HepG2 (cell line): Measurements from ENCODE around the gene ASIC3. TPM values are rescaled to one million over a fixed set of nuclear protein-coding genes. Genes with fewer than 3 reads are reported as not detected.

Experiments used
- ATF1 ChIP-seq: IDR thresholded peaks from 2 replicates; pipeline ENCODE4 v1.6.1; 2016; ENCODE audit warnings: mild to moderate bottlenecking, control low read depth
- HNRNPLL ChIP-seq: fragments of 200-400 bp; formaldehyde crosslinking; IDR thresholded peaks from 2 replicates; pipeline ENCODE4 v1.6.1; 2017; ENCODE audit warnings: mild to moderate bottlenecking, low read depth, low read length; ENCODE audit not compliant: poor library complexity, severe bottlenecking
- JUNB ChIP-seq: sonication (generic); formaldehyde crosslinking; IDR thresholded peaks from 2 replicates; pipeline ENCODE4 v1.8.0; 2022; ENCODE audit warnings: missing genetic modification reagents, mild to moderate bottlenecking, borderline replicate concordance
- KAT7 ChIP-seq: IDR thresholded peaks from 2 replicates; pipeline ENCODE4 v1.6.1; 2018; ENCODE audit warnings: borderline replicate concordance, missing compliant biosample characterization
- NCOA5 ChIP-seq: sonication (generic); formaldehyde crosslinking; IDR thresholded peaks from 2 replicates; pipeline ENCODE4 v1.4.0; 2020; ENCODE audit warnings: missing genetic modification reagents
- SPEN ChIP-seq: sonication (generic); formaldehyde crosslinking; IDR thresholded peaks from 2 replicates; pipeline ENCODE4 v1.5.1; 2020; ENCODE audit warnings: low read depth, mild to moderate bottlenecking, missing genetic modification reagents
- ZNF17 ChIP-seq: sonication (generic); formaldehyde crosslinking; IDR thresholded peaks from 2 replicates; pipeline ENCODE4 v1.5.0; 2020; ENCODE audit warnings: mild to moderate bottlenecking, missing genetic modification reagents
- ZNF660 ChIP-seq: sonication (generic); formaldehyde crosslinking; IDR thresholded peaks from 2 replicates; pipeline ENCODE4 v1.5.1; 2020; ENCODE audit warnings: mild to moderate bottlenecking, low read depth, missing genetic modification reagents, borderline replicate concordance
- ZNF777 ChIP-seq: sonication (generic); formaldehyde crosslinking; IDR thresholded peaks from 2 replicates; pipeline ENCODE4 v1.4.0; 2020; ENCODE audit warnings: missing genetic modification reagents
- polyA plus RNA-seq, 8 experiments: library from polyadenylated mRNA; depleted of rRNA in 3 of 8; stranded (reverse) in 7 of 8; unstranded in 1 of 8; fragments of >200 nt; fragmentation: Illumina TruSeq in 4 of 8; extraction: Trizol in 4 of 8; gene quantifications; 2 replicates each; pipeline versions ENCODE4 v1.2.1 to v1.2.3, GENCODE V29; 2011 to 2016; ENCODE audit warnings: low read depth in 4 of 8, missing spikeins in 1 of 8, mixed read lengths in 1 of 8; ENCODE audit not compliant: insufficient read depth in 1 of 8
- total RNA-seq, 5 experiments: library from RNA; depleted of rRNA; stranded (reverse); fragments of >200 nt; fragmentation: Illumina TruSeq; extraction: Trizol; gene quantifications; 2 replicates each; pipeline ENCODE4 v1.2.3, GENCODE V29; 2016; ENCODE audit warnings: low read depth in 1 of 5
- TF ChIP-seq, protein P1 (sequence below): sonication (generic); formaldehyde crosslinking; IDR thresholded peaks from 2 replicates; pipeline ENCODE4 v1.5.1; 2020; ENCODE audit warnings: missing genetic modification reagents, mild to moderate bottlenecking, borderline replicate concordance
- TF ChIP-seq, protein P2 (sequence below): IDR thresholded peaks from 2 replicates; pipeline ENCODE4 v1.6.1; 2016; ENCODE audit warnings: missing genetic modification reagents, missing compliant biosample characterization
- TF ChIP-seq, protein P3 (sequence below): IDR thresholded peaks from 2 replicates; pipeline ENCODE4 v1.6.1; 2016; ENCODE audit warnings: mild to moderate bottlenecking, missing biosample characterization, missing genetic modification reagents
- TF ChIP-seq, protein P4 (sequence below): sonication (generic); formaldehyde crosslinking; IDR thresholded peaks from 2 replicates; pipeline ENCODE4 v1.4.0; 2020; ENCODE audit warnings: missing genetic modification reagents, low read depth, mild to moderate bottlenecking, borderline replicate concordance
- TF ChIP-seq, protein P5 (sequence below): sonication (generic); formaldehyde crosslinking; IDR thresholded peaks from 2 replicates; pipeline ENCODE4 v1.5.0; 2020; ENCODE audit warnings: missing genetic modification reagents
- TF ChIP-seq, protein P6 (sequence below): IDR thresholded peaks from 2 replicates; pipeline ENCODE4 v1.6.1; 2018; ENCODE audit warnings: missing genetic modification reagents, mild to moderate bottlenecking, missing compliant biosample characterization
- TF ChIP-seq, protein P7 (sequence below): sonication (generic); formaldehyde crosslinking; IDR thresholded peaks from 2 replicates; pipeline ENCODE4 v1.8.1; 2023; ENCODE audit warnings: mild to moderate bottlenecking, moderate library complexity, missing genetic modification reagents
- TF ChIP-seq, protein P8 (sequence below): sonication (generic); formaldehyde crosslinking; IDR thresholded peaks from 2 replicates; pipeline ENCODE4 v1.8.1; 2023; ENCODE audit warnings: missing genetic modification reagents, mild to moderate bottlenecking, borderline replicate concordance
- TF ChIP-seq, protein P9 (sequence below), 2 experiments: fragments of 450-650 bp in 1 of 2; sonication (generic) in 1 of 2; formaldehyde crosslinking; IDR thresholded peaks; 2 replicates each; pipeline versions ENCODE4 v1.5.0 to v1.8.0; 2020 to 2022; ENCODE audit warnings: mild to moderate bottlenecking in 1 of 2, missing genetic modification reagents in 1 of 2

ASIC3 gene
- total and polyA plus RNA-seq, 2 of the 13 experiments (the other 11 are each of a cell fraction or from before 2014, with no cell fraction given): 0.51 TPM; not detected in 1

DNA sequence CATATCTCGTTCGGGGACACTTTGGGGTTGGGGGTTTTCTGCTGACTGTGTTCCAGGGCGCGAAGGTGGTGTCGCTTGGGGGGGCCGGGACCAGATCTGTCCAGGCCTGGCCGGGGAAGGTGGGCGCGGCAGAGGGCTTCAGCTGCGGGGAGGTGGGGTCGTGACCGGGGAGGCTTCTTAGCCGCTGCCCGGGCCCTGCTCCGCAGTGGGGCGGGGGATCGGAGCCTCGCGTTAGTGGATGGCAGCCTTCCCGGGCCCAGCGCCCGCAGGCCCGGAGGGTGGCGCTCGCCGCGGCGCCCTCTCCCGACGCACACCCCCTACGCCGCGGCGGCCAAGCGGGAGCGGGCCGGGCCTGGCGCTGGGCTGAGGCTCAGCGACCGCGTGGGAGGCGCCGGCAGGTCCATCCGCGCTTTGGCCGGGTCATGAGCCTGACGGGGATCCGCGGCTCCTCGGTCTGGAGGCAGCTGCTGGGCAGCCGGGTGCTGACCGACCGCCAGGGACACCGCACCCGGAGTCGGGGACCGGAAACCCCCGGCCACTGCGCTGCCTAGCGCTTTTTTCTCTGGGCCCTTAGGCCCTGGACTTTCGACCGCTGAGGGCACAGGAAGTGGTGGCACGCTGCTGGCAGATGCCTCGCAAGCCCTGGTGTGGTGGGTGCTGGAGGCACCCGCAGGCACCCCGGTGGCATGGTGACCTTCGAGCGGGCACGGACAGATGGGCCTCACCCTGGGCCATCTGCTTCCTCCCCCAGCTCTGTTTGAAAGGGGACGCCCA is 39.1 kb downstream of the ASIC3 start (continued):
- TF ChIP-seq KAT7 (CRISPR knock-in tag): peak; percentile 86
- TF ChIP-seq, protein P1, sequence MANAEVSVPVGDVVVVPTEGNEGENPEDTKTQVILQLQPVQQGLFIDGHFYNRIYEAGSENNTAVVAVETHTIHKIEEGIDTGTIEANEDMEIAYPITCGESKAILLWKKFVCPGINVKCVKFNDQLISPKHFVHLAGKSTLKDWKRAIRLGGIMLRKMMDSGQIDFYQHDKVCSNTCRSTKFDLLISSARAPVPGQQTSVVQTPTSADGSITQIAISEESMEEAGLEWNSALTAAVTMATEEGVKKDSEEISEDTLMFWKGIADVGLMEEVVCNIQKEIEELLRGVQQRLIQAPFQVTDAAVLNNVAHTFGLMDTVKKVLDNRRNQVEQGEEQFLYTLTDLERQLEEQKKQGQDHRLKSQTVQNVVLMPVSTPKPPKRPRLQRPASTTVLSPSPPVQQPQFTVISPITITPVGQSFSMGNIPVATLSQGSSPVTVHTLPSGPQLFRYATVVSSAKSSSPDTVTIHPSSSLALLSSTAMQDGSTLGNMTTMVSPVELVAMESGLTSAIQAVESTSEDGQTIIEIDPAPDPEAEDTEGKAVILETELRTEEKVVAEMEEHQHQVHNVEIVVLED (CRISPR knock-in tag): peak; percentile 43; the same call in 1 of the 2 replicates
- TF ChIP-seq ZNF777 (CRISPR knock-in tag): peak; percentile 52; the same call in 1 of the 2 replicates
- no peak for TF ChIP-seq ZNF660 (CRISPR knock-in tag)
- peak; percentile 16 for TF ChIP-seq HNRNPLL
- TF ChIP-seq JUNB (CRISPR knock-in tag): no peak
- TF ChIP-seq, protein P2, sequence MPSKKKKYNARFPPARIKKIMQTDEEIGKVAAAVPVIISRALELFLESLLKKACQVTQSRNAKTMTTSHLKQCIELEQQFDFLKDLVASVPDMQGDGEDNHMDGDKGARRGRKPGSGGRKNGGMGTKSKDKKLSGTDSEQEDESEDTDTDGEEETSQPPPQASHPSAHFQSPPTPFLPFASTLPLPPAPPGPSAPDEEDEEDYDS (CRISPR knock-in tag): 0 out of 2 replicates have a peak, but pooled peaks have one; percentile 28
- no peak for TF ChIP-seq ZNF17
- TF ChIP-seq ATF1: no peak
- TF ChIP-seq, protein P3, sequence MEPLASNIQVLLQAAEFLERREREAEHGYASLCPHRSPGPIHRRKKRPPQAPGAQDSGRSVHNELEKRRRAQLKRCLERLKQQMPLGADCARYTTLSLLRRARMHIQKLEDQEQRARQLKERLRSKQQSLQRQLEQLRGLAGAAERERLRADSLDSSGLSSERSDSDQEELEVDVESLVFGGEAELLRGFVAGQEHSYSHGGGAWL (CRISPR knock-in tag): peak; percentile 43; the same call in 1 of the 2 replicates
- no peak for TF ChIP-seq NCOA5
- TF ChIP-seq, protein P4, sequence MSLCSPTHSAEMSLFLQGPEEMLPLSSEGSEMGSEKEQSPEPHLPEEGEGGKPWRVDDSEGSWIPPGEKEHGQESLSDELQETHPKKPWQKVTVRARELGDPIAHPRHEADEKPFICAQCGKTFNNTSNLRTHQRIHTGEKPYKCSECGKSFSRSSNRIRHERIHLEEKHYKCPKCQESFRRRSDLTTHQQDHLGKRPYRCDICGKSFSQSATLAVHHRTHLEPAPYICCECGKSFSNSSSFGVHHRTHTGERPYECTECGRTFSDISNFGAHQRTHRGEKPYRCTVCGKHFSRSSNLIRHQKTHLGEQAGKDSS (CRISPR knock-in tag): 0 out of 2 replicates have a peak, but pooled peaks have one; percentile 23
- TF ChIP-seq, protein P5, sequence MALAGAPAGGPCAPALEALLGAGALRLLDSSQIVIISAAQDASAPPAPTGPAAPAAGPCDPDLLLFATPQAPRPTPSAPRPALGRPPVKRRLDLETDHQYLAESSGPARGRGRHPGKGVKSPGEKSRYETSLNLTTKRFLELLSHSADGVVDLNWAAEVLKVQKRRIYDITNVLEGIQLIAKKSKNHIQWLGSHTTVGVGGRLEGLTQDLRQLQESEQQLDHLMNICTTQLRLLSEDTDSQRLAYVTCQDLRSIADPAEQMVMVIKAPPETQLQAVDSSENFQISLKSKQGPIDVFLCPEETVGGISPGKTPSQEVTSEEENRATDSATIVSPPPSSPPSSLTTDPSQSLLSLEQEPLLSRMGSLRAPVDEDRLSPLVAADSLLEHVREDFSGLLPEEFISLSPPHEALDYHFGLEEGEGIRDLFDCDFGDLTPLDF (CRISPR knock-in tag): 0 out of 2 replicates have a peak, but pooled peaks have one; percentile 32
- peak; percentile 32; the same call in 1 of the 2 replicates for TF ChIP-seq SPEN (CRISPR knock-in tag)
- TF ChIP-seq, protein P6, sequence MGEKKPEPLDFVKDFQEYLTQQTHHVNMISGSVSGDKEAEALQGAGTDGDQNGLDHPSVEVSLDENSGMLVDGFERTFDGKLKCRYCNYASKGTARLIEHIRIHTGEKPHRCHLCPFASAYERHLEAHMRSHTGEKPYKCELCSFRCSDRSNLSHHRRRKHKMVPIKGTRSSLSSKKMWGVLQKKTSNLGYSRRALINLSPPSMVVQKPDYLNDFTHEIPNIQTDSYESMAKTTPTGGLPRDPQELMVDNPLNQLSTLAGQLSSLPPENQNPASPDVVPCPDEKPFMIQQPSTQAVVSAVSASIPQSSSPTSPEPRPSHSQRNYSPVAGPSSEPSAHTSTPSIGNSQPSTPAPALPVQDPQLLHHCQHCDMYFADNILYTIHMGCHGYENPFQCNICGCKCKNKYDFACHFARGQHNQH (CRISPR knock-in tag): peak; percentile 31
- TF ChIP-seq, protein P7, sequence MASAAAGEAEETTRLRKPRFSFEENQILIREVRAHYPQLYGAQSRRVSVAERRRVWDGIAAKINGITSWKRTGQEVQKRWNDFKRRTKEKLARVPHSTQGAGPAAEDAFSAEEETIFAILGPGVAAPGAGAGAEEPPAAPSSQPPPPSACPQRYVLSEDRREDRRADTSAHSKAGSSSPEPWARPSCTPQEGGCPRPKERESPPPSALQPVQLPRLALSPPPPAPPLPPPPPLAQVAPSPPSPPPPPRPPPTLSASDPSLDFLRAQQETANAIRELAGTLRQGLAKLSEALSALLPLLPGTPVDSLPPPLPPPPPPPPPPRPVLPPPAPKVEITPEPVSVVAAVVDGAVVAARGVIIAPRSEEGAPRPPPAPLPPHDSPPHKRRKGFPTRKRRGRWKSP (CRISPR knock-in tag): peak; percentile 37; the same call in 1 of the 2 replicates
- TF ChIP-seq, protein P8, sequence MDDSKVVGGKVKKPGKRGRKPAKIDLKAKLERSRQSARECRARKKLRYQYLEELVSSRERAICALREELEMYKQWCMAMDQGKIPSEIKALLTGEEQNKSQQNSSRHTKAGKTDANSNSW: no peak
- TF ChIP-seq, protein P9, sequence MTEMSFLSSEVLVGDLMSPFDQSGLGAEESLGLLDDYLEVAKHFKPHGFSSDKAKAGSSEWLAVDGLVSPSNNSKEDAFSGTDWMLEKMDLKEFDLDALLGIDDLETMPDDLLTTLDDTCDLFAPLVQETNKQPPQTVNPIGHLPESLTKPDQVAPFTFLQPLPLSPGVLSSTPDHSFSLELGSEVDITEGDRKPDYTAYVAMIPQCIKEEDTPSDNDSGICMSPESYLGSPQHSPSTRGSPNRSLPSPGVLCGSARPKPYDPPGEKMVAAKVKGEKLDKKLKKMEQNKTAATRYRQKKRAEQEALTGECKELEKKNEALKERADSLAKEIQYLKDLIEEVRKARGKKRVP (CRISPR knock-in tag; IDR thresholded peaks at IDR 0.05): no peak
